ENCODE data around the gene SETD4. TPM values are rescaled to one million over a fixed set of nuclear protein-coding genes. Genes with fewer than 3 reads are reported as not detected.

SETD4 gene
- total RNA-seq, 4 donors from 2014 or later = 16.8 to 23.2 (median 21.2) TPM

GRCh38 chr21:35988416-35989137, 71.7 kb downstream of the SETD4 start:
- TF ChIP-seq CTCF (IDR thresholded peaks at IDR 0.05; ENCODE audit: low read depth) = no peak

- TF ChIP-seq CTCF (IDR thresholded peaks at IDR 0.05; ENCODE audit: low read depth) = no peak
Observed at GRCh38 chr21:35987475-35987874, 72.9 kb downstream of the SETD4 start.

GRCh38 chr21:35984654-35985361, 75.5 kb downstream of the SETD4 start:
- TF ChIP-seq CTCF (IDR thresholded peaks at IDR 0.05; ENCODE audit: low read depth) = no peak

Small RNAs within 50 kb of the gene (small RNA-seq; reads per million reads assigned to genes)
- gene RNU6-992P = not detected

Other genes with a start within 250 kb of the SETD4 start
- 100 to 1,000 TPM in 1 of 4 donors, 10 to 100 TPM in 3; 55.6 to 114 (median 79.5) TPM for gene CBR1, start 9.5 kb upstream of the SETD4 start, total RNA-seq
- 10 to 100 TPM; 20.9 to 46.7 (median 24.5) TPM for gene CBR3, start 74.6 kb upstream of the SETD4 start, total RNA-seq
- gene DOP1B, start 96.3 kb upstream of the SETD4 start, total RNA-seq = 10 to 100 TPM in 3 of 4 donors, 1 to 10 TPM in 1; 8.3 to 31.1 (median 16.7) TPM

All from subcutaneous adipose tissue (tissue), 4 donors.